OCI-LY3 (cell line): ENCODE data around the gene CUBN.

Experiments used
- H2AFZ ChIP-seq: fragments of 200-600, 300-600 bp; shearing (Covaris generic); 2 replicates; pipeline ENCODE4 v1.6.0; 2014; ENCODE audit warnings: antibody characterized with exemption, low read depth, low read length
- H3K27ac ChIP-seq: fragments of 200-600, 300-600 bp; sonication (generic); 2 replicates; pipeline ENCODE4 v1.5.1; 2014; ENCODE audit warnings: mild to moderate bottlenecking, low read length, moderate library complexity, mixed read lengths
- H3K27me3 ChIP-seq: fragments of 200-600, 300-600 bp; sonication (generic); 2 replicates; pipeline ENCODE4 v1.6.1; 2014; ENCODE audit warnings: low read depth, low read length, mixed read lengths
- H3K36me3 ChIP-seq: fragments of 200-600, 300-600 bp; sonication (generic); replicated peaks from 2 replicates; pipeline ENCODE3; 2014; ENCODE audit warnings: low read depth, low read length, mixed read lengths
- H3K4me1 ChIP-seq: fragments of 300-600, 200-600 bp; sonication (generic); 2 replicates; pipeline ENCODE4 v1.6.1; 2014; ENCODE audit warnings: low read length, mixed read lengths
- H3K4me2 ChIP-seq: fragments of 200-600, 300-600 bp; sonication (generic); 2 replicates; pipeline ENCODE4 v1.6.1; 2014; ENCODE audit warnings: low read length, mixed read lengths
- H3K4me3 ChIP-seq: fragments of 300-600, 200-600 bp; sonication (generic); 2 replicates; pipeline ENCODE4 v1.5.1; 2014; ENCODE audit warnings: antibody characterized with exemption, mild to moderate bottlenecking, low read length, moderate library complexity
- H3K79me2 ChIP-seq: fragments of 300-600, 200-600 bp; shearing (Covaris generic); 2 replicates; pipeline ENCODE4 v1.6.1; 2014; ENCODE audit warnings: mild to moderate bottlenecking, low read length, mixed read lengths
- H3K9ac ChIP-seq: fragments of 300-600, 200-600 bp; shearing (Covaris generic); 2 replicates; pipeline ENCODE4 v1.6.0; 2014; ENCODE audit warnings: mild to moderate bottlenecking, low read length, moderate library complexity
- H3K9me3 ChIP-seq: fragments of 200-600, 300-600 bp; shearing (Covaris generic); 2 replicates; pipeline ENCODE4 v1.6.1; 2014; ENCODE audit warnings: low read length, mixed read lengths; ENCODE audit not compliant: insufficient read depth
- H4K20me1 ChIP-seq: fragments of 200-600, 300-600 bp; sonication (generic); 2 replicates; pipeline ENCODE4 v1.6.1; 2016; ENCODE audit warnings: low read length, mixed read lengths; ENCODE audit not compliant: insufficient read depth
- CTCF ChIP-seq: fragments of 200-600, 300-600 bp; sonication (generic); IDR thresholded peaks from 2 replicates; pipeline ENCODE4 v1.5.1; 2014; ENCODE audit warnings: antibody characterized with exemption, low read length, low read depth
- EZH2phosphoT487 ChIP-seq: fragments of 200-600 bp; shearing (Covaris generic); IDR thresholded peaks from 2 replicates; pipeline ENCODE4 v1.6.1; 2018; ENCODE audit warnings: antibody characterized with exemption, mixed run types, low read depth

Gene CUBN

GRCh38 chr10:16816171-16816570 is 313.4 kb downstream of the CUBN start:
- no peak overlapping the region for H2AFZ ChIP-seq
- H3K4me3 ChIP-seq: peak overlapping the region; percentile 93
- no peaks in the 10 kb centered on the region for H3K36me3 ChIP-seq
- no peaks in the 10 kb centered on the region for H4K20me1 ChIP-seq
- TF ChIP-seq EZH2phosphoT487: no peak
- H3K79me2 ChIP-seq: peaks cover 6% of the 10 kb centered on the region
- H3K9me3 ChIP-seq: no peaks in the 10 kb centered on the region
- H3K27ac ChIP-seq: no peak overlapping the region
- H3K4me1 ChIP-seq: peaks cover 10% of the 10 kb centered on the region
- H3K4me2 ChIP-seq: peak overlapping the region; percentile 97
- 0 out of 2 replicates have a peak overlapping the region, but pooled peaks have one; percentile 70 for H3K9ac ChIP-seq
- peaks cover 12% of the 10 kb centered on the region; the same call in 1 of the 2 replicates for H3K27me3 ChIP-seq

- Histone ChIP-seq H3K27me3 (peaks cover 5% of the 10 kb centered on the region; the same call in 1 of the 2 replicates), H4K20me1 (no peaks in the 10 kb centered on the region), H3K4me3 (no peak overlapping the region), H3K9ac (no peak overlapping the region), H2AFZ (no peak overlapping the region), H3K27ac (no peak overlapping the region), H3K4me2 (no peak overlapping the region), H3K79me2 (peaks cover 6% of the 10 kb centered on the region), H3K4me1 (peaks cover 10% of the 10 kb centered on the region), H3K36me3 (no peaks in the 10 kb centered on the region), H3K9me3 (no peaks in the 10 kb centered on the region)
- TF ChIP-seq CTCF (no peak), EZH2phosphoT487 (no peak)
These were observed 315.6 kb downstream of the CUBN start for GRCh38 chr10:16814012-16814411.

GRCh38 chr10:16812676-16813075 is 316.9 kb downstream of the CUBN start:
- Histone ChIP-seq H3K4me3 (no peak overlapping the region), H3K9ac (no peak overlapping the region), H3K4me1 (peaks cover 6% of the 10 kb centered on the region; the same call in 1 of the 2 replicates), H3K79me2 (peaks cover 6% of the 10 kb centered on the region), H3K9me3 (no peaks in the 10 kb centered on the region), H3K27me3 (no peaks in the 10 kb centered on the region), H3K27ac (no peak overlapping the region), H3K4me2 (no peak overlapping the region), H4K20me1 (no peaks in the 10 kb centered on the region), H2AFZ (no peak overlapping the region), H3K36me3 (no peaks in the 10 kb centered on the region)
- no peak for TF ChIP-seq CTCF
- TF ChIP-seq EZH2phosphoT487: no peak

GRCh38 chr10:16811765-16812164 is 317.8 kb downstream of the CUBN start:
- Histone ChIP-seq H3K4me3 (no peak overlapping the region), H3K4me1 (peaks cover 6% of the 10 kb centered on the region; the same call in 1 of the 2 replicates), H2AFZ (no peak overlapping the region), H3K9me3 (no peaks in the 10 kb centered on the region), H3K9ac (no peak overlapping the region), H3K36me3 (no peaks in the 10 kb centered on the region), H4K20me1 (no peaks in the 10 kb centered on the region), H3K27ac (no peak overlapping the region), H3K27me3 (no peaks in the 10 kb centered on the region), H3K79me2 (peaks cover 6% of the 10 kb centered on the region), H3K4me2 (no peak overlapping the region)
- TF ChIP-seq EZH2phosphoT487 (no peak), CTCF (no peak)
